ENCODE data around the gene SCCPDH. TPM values are rescaled to one million over a fixed set of nuclear protein-coding genes. Genes with fewer than 3 reads are reported as not detected.
"Not testable (repeated sequence)": the region's sequence is repeated elsewhere in the genome, so short reads cannot be mapped to it uniquely, and the experiment has no call there.

The SCCPDH gene
- polyA plus RNA-seq (ENCODE audit: insufficient read length in 4 of 4) = 10 to 100 TPM; 57.8 to 63.3 (median 58.0) TPM

- DNase-seq (ENCODE audit: low read depth in 4 of 4, low spot score in 3 of 4) = peak; percentile 55 to 73 (median 64)
These were observed at the start of gene SCCPDH for GRCh38 chr1:246724016-246724730. Gene SCCPDH (plus strand): TSS chr1:246724409. CDS start chr1:246724423, 14 bp downstream.

- DNase-seq (ENCODE audit: low read depth in 4 of 4, low spot score in 3 of 4) = no peak
These were observed 46.4 kb upstream of the SCCPDH start for GRCh38 chr1:246677842-246678241.

- no peak for DNase-seq (ENCODE audit: low read depth in 4 of 4, low spot score in 3 of 4)
These were observed 45.1 kb upstream of the SCCPDH start for GRCh38 chr1:246678816-246679793.

- no peak for DNase-seq (ENCODE audit: low read depth in 4 of 4, low spot score in 3 of 4)
These were observed 44.4 kb upstream of the SCCPDH start for GRCh38 chr1:246679794-246680177.

GRCh38 chr1:246680190-246680589 lies 44.0 kb upstream of the SCCPDH start:
- DNase-seq (ENCODE audit: low read depth in 4 of 4, low spot score in 3 of 4) = no peak

- DNase-seq (ENCODE audit: low read depth in 4 of 4, low spot score in 3 of 4) = no peak
These were observed 43.5 kb upstream of the SCCPDH start for GRCh38 chr1:246680696-246681130.

GRCh38 chr1:246681900-246682895 lies 42.0 kb upstream of the SCCPDH start:
- DNase-seq (ENCODE audit: low read depth in 4 of 4, low spot score in 3 of 4) = peak in 1 of 4 donors; percentile 60

GRCh38 chr1:246683521-246683920 lies 40.7 kb upstream of the SCCPDH start:
- no peak for DNase-seq (ENCODE audit: low read depth in 4 of 4, low spot score in 3 of 4)

GRCh38 chr1:246687002-246687401 lies 37.2 kb upstream of the SCCPDH start:
- no peak for DNase-seq (ENCODE audit: low read depth in 4 of 4, low spot score in 3 of 4)

GRCh38 chr1:246689409-246690008 lies 34.7 kb upstream of the SCCPDH start:
- peak in 1 of 4 donors; percentile 53 for DNase-seq (ENCODE audit: low read depth in 4 of 4, low spot score in 3 of 4)

- DNase-seq (ENCODE audit: low read depth in 4 of 4, low spot score in 3 of 4) = no peak
These were observed 34.1 kb upstream of the SCCPDH start for GRCh38 chr1:246690100-246690499.

- DNase-seq (ENCODE audit: low read depth in 4 of 4, low spot score in 3 of 4) = no peak
These were observed 32.4 kb upstream of the SCCPDH start for GRCh38 chr1:246691622-246692495.

- not testable (repeated sequence) for DNase-seq (ENCODE audit: low read depth in 4 of 4, low spot score in 3 of 4)
These were observed 29.9 kb upstream of the SCCPDH start for GRCh38 chr1:246694213-246694895.

GRCh38 chr1:246695136-246695535 lies 29.1 kb upstream of the SCCPDH start:
- no peak for DNase-seq (ENCODE audit: low read depth in 4 of 4, low spot score in 3 of 4)

- no peak for DNase-seq (ENCODE audit: low read depth in 4 of 4, low spot score in 3 of 4)
These were observed 28.5 kb upstream of the SCCPDH start for GRCh38 chr1:246695666-246696065.

GRCh38 chr1:246698466-246699094 lies 25.6 kb upstream of the SCCPDH start:
- DNase-seq (ENCODE audit: low read depth in 4 of 4, low spot score in 3 of 4) = no peak

- peak in 3 of 4 donors; percentile 67 to 76 (median 71) for DNase-seq (ENCODE audit: low read depth in 4 of 4, low spot score in 3 of 4)
These were observed 25.0 kb upstream of the SCCPDH start for GRCh38 chr1:246699095-246699735.
